ACC112 (cell line): ENCODE measurements around the gene OBSCN.

Experiments
- H2AFZ ChIP-seq: fragments of 200-600 bp; sonication (generic); one replicate; pipeline ENCODE4 v1.6.0; 2017; ENCODE audit warnings: antibody characterized with exemption, low read length; ENCODE audit not compliant: unreplicated experiment
- H3K27ac ChIP-seq: fragments of 200-600 bp; sonication (generic); 2 replicates; pipeline ENCODE4 v1.5.1; 2014; ENCODE audit warnings: low read depth, mild to moderate bottlenecking, antibody characterized with exemption, low read length, moderate library complexity
- H3K27me3 ChIP-seq: fragments of 200-600 bp; sonication (generic); 2 replicates; pipeline ENCODE4 v1.6.1; 2014; ENCODE audit warnings: mild to moderate bottlenecking, antibody characterized with exemption, low read length, moderate library complexity, mixed read lengths; ENCODE audit not compliant: insufficient read depth
- H3K36me3 ChIP-seq: fragments of 200-600 bp; sonication (generic); 2 replicates; pipeline ENCODE4 v1.6.1; 2016; ENCODE audit warnings: mild to moderate bottlenecking, antibody characterized with exemption, low read length, moderate library complexity, mixed read lengths; ENCODE audit not compliant: insufficient read depth
- H3K4me1 ChIP-seq: fragments of 200-600 bp; sonication (generic); one replicate; pipeline ENCODE4 v1.6.1; 2016; ENCODE audit warnings: low read length, mixed read lengths; ENCODE audit not compliant: insufficient read depth, unreplicated experiment, control insufficient read depth
- H3K4me3 ChIP-seq: fragments of 200-600 bp; sonication (generic); 2 replicates; pipeline ENCODE4 v1.5.1; 2014; ENCODE audit warnings: mild to moderate bottlenecking, low read depth, low read length
- H3K79me2 ChIP-seq: fragments of 200-600 bp; sonication (generic); one replicate; pipeline ENCODE4 v1.6.0; 2016; ENCODE audit warnings: low read length; ENCODE audit not compliant: control insufficient read depth, unreplicated experiment, insufficient read depth

OBSCN gene

GRCh38 chr1:228297822-228298221 is 90.0 kb downstream of the OBSCN start:
- Histone ChIP-seq H3K27me3 (peaks cover 13% of the 10 kb centered on the region), H3K27ac (no peak overlapping the region), H3K4me3 (no peak overlapping the region), H3K4me1 (no peaks in the 10 kb centered on the region), H2AFZ (no peak overlapping the region), H3K79me2 (no peaks in the 10 kb centered on the region), H3K36me3 (no peaks in the 10 kb centered on the region)

DNA sequence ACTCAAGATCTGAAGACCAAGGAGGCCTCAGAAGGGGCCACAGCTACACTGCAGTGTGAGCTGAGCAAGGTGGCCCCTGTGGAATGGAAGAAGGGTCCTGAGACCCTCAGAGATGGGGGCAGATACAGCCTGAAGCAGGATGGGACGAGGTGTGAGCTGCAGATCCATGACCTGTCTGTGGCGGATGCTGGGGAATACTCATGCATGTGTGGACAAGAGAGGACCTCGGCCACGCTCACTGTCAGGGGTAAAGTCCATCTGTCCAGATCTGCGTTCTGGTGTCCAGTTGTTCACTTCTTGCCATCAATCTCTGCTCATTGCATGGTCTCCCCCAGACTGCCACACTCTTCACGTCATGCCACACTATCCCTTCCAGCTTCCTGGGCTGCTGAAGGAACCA is 90.6 kb downstream of the OBSCN start:
- Histone ChIP-seq H2AFZ (no peak overlapping the region), H3K79me2 (no peaks in the 10 kb centered on the region), H3K4me1 (no peaks in the 10 kb centered on the region), H3K27me3 (peaks cover 13% of the 10 kb centered on the region), H3K4me3 (no peak overlapping the region), H3K36me3 (no peaks in the 10 kb centered on the region), H3K27ac (no peak overlapping the region)

DNA sequence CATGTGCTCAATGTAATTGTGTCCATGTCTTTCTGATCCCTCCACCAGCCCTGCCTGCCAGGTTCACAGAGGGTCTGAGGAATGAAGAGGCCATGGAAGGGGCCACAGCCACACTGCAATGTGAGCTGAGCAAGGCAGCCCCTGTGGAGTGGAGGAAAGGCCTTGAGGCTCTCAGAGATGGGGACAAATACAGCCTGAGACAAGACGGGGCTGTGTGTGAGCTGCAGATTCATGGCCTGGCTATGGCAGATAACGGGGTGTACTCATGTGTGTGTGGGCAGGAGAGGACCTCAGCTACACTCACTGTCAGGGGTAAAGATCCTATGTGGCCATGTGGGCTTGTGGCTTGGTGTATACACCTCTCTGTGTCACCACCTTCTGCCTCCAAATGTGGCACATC is 91.4 kb downstream of the OBSCN start:
- H3K27me3 ChIP-seq, result peaks cover 13% of the 10 kb centered on the region

GRCh38 chr1:228299901-228300300 is 92.1 kb downstream of the OBSCN start:
- Histone ChIP-seq H3K4me3 (no peak overlapping the region), H3K4me1 (no peaks in the 10 kb centered on the region), H3K79me2 (no peaks in the 10 kb centered on the region), H3K27me3 (peaks cover 13% of the 10 kb centered on the region), H3K36me3 (no peaks in the 10 kb centered on the region), H2AFZ (no peak overlapping the region), H3K27ac (no peak overlapping the region)

More for the DNA sequence above, 91.4 kb downstream of the OBSCN start:
- Histone ChIP-seq H2AFZ (no peak overlapping the region), H3K79me2 (no peaks in the 10 kb centered on the region), H3K4me3 (no peak overlapping the region), H3K36me3 (no peaks in the 10 kb centered on the region), H3K4me1 (no peaks in the 10 kb centered on the region), H3K27ac (no peak overlapping the region)

GRCh38 chr1:228302086-228302485 is 94.2 kb downstream of the OBSCN start:
- Histone ChIP-seq H3K4me3 (no peak overlapping the region), H2AFZ (no peak overlapping the region), H3K36me3 (no peaks in the 10 kb centered on the region)

DNA sequence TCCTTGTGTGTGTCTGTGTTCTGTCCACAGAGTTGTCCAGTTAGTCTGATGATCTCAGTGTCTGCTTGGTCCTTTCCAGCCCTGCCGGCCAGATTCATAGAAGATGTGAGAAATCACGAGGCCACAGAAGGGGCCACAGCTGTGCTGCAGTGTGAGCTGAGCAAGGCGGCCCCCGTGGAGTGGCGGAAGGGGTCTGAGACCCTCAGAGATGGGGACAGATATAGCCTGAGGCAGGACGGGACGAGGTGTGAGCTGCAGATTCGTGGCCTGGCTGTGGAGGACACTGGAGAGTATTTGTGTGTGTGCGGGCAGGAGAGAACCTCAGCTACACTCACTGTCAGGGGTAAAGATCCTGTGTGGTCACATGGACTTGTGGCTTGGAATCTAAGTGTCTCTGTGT is 95.8 kb downstream of the OBSCN start:
- Histone ChIP-seq H3K4me1 (no peaks in the 10 kb centered on the region), H3K27me3 (peaks cover 7% of the 10 kb centered on the region; the same call in 1 of the 2 replicates), H3K79me2 (no peaks in the 10 kb centered on the region), H2AFZ (no peak overlapping the region), H3K36me3 (no peaks in the 10 kb centered on the region), H3K27ac (no peak overlapping the region), H3K4me3 (no peak overlapping the region)

More at GRCh38 chr1:228302086-228302485, 94.2 kb downstream of the OBSCN start:
- Histone ChIP-seq H3K4me1 (no peaks in the 10 kb centered on the region), H3K79me2 (no peaks in the 10 kb centered on the region), H3K27ac (no peak overlapping the region), H3K27me3 (peaks cover 11% of the 10 kb centered on the region)

DNA sequence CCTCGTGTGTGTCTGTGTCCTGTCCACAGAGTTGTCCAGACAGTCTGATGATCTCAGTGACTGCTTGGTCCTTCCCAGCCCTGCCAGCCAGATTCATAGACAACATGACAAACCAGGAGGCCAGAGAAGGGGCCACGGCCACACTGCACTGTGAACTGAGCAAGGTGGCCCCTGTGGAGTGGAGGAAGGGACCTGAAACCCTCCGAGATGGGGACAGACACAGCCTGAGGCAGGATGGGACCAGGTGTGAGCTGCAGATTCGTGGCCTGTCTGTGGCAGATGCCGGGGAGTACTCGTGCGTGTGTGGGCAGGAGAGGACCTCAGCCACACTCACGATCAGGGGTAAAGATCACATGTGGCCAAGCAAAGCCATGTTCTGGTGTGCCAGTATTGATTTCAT is 96.4 kb downstream of the OBSCN start:
- Histone ChIP-seq H2AFZ (no peak overlapping the region), H3K79me2 (no peaks in the 10 kb centered on the region), H3K27me3 (peaks cover 7% of the 10 kb centered on the region; the same call in 1 of the 2 replicates), H3K4me3 (no peak overlapping the region), H3K36me3 (no peaks in the 10 kb centered on the region), H3K4me1 (no peaks in the 10 kb centered on the region), H3K27ac (no peak overlapping the region)

GRCh38 chr1:228304766-228305395 is 97.0 kb downstream of the OBSCN start:
- no peaks in the 10 kb centered on the region for H3K4me1 ChIP-seq
- H3K79me2 ChIP-seq, result no peaks in the 10 kb centered on the region
- H3K27me3 ChIP-seq, result peaks cover 7% of the 10 kb centered on the region; the same call in 1 of the 2 replicates
- no peaks in the 10 kb centered on the region for H3K36me3 ChIP-seq
- no peak overlapping the region for H2AFZ ChIP-seq
- no peak overlapping the region for H3K4me3 ChIP-seq
- H3K27ac ChIP-seq, result no peak overlapping the region

GRCh38 chr1:228305721-228306152 is 97.9 kb downstream of the OBSCN start:
- H3K4me3 ChIP-seq, result no peak overlapping the region

GRCh38 chr1:228306275-228307217 is 98.7 kb downstream of the OBSCN start:
- H3K36me3 ChIP-seq, result no peaks in the 10 kb centered on the region
- no peak overlapping the region for H3K4me3 ChIP-seq
- no peak overlapping the region for H2AFZ ChIP-seq
- peaks cover 7% of the 10 kb centered on the region; the same call in 1 of the 2 replicates for H3K27me3 ChIP-seq
- H3K27ac ChIP-seq, result no peak overlapping the region
- H3K79me2 ChIP-seq, result no peaks in the 10 kb centered on the region
- no peaks in the 10 kb centered on the region for H3K4me1 ChIP-seq

More at GRCh38 chr1:228305721-228306152, 97.9 kb downstream of the OBSCN start:
- Histone ChIP-seq H2AFZ (no peak overlapping the region), H3K79me2 (no peaks in the 10 kb centered on the region), H3K4me1 (no peaks in the 10 kb centered on the region), H3K27me3 (peaks cover 7% of the 10 kb centered on the region; the same call in 1 of the 2 replicates), H3K36me3 (no peaks in the 10 kb centered on the region), H3K27ac (no peak overlapping the region)
